ENCODE measurements around the gene AIG1. TPM values are rescaled to one million over a fixed set of nuclear protein-coding genes. Genes with fewer than 3 reads are reported as not detected.

AIG1 gene
- total RNA-seq, 2 donors from 2014 or later, result 32.9 to 53.6 TPM

DNA sequence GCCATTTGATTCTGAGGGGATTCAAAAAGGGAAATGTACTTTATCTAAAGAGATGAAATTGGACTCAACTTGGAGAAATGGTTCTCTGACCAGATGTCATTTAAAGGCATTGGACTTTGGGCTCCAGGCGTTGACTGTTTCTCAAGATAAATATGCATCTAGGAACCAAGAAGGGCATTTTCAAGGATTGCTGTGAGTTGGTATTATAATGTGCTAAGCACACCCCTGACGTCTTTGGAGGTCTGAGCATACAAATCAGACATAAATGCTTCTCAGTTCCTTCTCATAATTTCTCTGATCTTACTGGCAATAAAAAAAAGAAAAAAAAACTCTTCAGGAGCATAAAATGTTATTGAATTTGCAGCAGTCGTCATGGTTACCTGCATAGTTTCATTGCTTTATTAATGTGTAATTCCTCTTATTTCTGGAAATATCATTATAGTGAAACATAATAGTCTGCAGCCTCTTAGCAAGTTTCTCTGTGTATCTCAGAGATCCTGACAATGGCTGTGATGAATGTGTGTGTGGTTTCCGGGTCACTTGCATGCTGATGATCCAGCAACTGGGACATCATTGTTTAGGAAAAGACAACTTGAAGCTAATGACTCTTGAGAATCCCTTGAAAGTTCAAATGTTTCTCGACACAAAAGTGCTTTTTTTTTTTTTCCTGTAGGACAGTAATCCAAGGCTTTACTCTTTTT lies 136.0 kb downstream of the AIG1 start:
- TF ChIP-seq, protein P1, sequence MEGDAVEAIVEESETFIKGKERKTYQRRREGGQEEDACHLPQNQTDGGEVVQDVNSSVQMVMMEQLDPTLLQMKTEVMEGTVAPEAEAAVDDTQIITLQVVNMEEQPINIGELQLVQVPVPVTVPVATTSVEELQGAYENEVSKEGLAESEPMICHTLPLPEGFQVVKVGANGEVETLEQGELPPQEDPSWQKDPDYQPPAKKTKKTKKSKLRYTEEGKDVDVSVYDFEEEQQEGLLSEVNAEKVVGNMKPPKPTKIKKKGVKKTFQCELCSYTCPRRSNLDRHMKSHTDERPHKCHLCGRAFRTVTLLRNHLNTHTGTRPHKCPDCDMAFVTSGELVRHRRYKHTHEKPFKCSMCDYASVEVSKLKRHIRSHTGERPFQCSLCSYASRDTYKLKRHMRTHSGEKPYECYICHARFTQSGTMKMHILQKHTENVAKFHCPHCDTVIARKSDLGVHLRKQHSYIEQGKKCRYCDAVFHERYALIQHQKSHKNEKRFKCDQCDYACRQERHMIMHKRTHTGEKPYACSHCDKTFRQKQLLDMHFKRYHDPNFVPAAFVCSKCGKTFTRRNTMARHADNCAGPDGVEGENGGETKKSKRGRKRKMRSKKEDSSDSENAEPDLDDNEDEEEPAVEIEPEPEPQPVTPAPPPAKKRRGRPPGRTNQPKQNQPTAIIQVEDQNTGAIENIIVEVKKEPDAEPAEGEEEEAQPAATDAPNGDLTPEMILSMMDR (IDR thresholded peaks at IDR 0.05), result no peak
- H3K27me3 ChIP-seq (replicated peaks; ENCODE audit: insufficient read depth), result no peaks in the 10 kb centered on the region
- H3K4me3 ChIP-seq, result no peak overlapping the region
- H3K9me3 ChIP-seq, result no peaks in the 10 kb centered on the region
- H3K27ac ChIP-seq, result no peak overlapping the region
- ATAC-seq (ENCODE audit: insufficient number of reproducible peaks, low FRiP score, low read depth) (no peak), DNase-seq (ENCODE audit: low spot score) (no peak)
- H3K4me1 ChIP-seq (ENCODE audit: control insufficient read depth in 1 of 2, low read depth in 2 of 2), result peaks cover 11 to 58% of the 10 kb centered on the region in 2 donors
- H3K36me3 ChIP-seq, result no peaks in the 10 kb centered on the region

DNA sequence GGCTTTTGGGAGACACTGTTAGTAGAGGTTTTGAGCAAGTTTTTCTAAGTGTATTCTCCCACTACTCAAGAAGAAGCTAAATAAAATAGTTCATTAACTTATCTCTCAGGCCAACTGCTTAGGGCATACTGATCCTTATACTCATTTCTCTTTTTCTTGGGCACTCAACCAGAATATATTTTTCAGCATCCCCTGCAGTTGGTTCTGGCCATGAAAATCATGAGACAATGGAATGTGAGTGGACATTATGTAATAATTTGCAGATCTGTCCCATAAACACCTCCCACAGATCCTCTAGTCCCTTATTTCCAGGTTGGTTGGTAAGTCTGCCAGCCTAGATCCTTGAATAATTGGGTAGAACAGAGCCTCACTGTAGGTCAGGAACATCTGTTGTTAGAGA lies 136.7 kb downstream of the AIG1 start:
- Histone ChIP-seq H3K9me3 (no peaks in the 10 kb centered on the region), H3K27me3 (replicated peaks; ENCODE audit: insufficient read depth) (no peaks in the 10 kb centered on the region), H3K27ac (no peak overlapping the region), H3K36me3 (no peaks in the 10 kb centered on the region), H3K4me3 (no peak overlapping the region), H3K4me1 (ENCODE audit: control insufficient read depth in 1 of 2, low read depth in 2 of 2) (peaks cover 11 to 58% of the 10 kb centered on the region in 2 donors)
- no peak for ATAC-seq (ENCODE audit: insufficient number of reproducible peaks, low FRiP score, low read depth)
- TF ChIP-seq, protein P1 (IDR thresholded peaks at IDR 0.05), result no peak
- DNase-seq (ENCODE audit: low spot score), result no peak

DNA sequence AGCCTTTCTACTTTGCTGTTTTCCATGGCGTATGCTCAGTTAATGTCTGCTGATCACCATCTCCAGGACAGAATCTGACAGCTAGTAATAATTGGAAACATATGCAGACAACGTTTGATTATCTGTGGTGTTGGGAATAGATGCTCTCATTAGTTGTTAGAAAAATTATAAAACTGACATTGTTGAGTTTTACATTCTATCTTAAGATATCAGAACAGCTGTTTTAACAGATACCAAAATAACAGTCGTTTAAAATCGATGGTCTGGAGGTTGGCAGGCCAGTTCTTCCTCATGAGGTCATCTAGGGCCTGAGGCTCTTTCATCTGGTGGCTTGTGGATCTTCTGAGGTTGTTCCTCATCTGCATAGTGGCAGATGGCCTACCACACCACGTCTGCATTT lies 137.6 kb downstream of the AIG1 start:
- no peaks in the 10 kb centered on the region for H3K36me3 ChIP-seq
- peaks cover 11 to 58% of the 10 kb centered on the region in 2 donors for H3K4me1 ChIP-seq (ENCODE audit: control insufficient read depth in 1 of 2, low read depth in 2 of 2)
- DNase-seq (ENCODE audit: low spot score) (no peak), ATAC-seq (ENCODE audit: insufficient number of reproducible peaks, low FRiP score, low read depth) (no peak)
- H3K4me3 ChIP-seq, result no peak overlapping the region
- H3K9me3 ChIP-seq, result no peaks in the 10 kb centered on the region
- H3K27me3 ChIP-seq (replicated peaks; ENCODE audit: insufficient read depth), result no peaks in the 10 kb centered on the region
- H3K27ac ChIP-seq, result no peak overlapping the region
- TF ChIP-seq, protein P1 (IDR thresholded peaks at IDR 0.05), result no peak

DNA sequence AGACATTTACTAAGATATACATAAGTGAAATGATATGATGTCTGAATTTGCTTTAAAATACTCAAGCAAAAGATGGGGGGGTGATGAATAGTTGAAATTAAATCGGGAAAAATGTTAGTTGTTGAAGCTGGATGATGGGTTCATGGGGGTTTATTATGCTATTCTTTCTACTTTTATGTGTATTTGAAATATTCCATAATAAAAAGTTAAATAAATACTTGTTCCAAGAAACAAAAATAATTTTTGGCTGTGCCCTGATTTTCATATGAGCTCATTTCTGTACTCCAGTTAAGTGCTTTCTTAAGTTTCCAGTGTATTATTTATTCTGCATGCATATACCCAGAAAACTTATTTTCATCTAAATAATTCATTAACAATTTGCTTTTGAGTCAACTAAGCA lies 138.6 kb downstream of the AIG1 start:
- Histone ChIP-seq H3K9me3 (no peaks in the 10 kb centered on the region), H3K36me3 (no peaks in the 10 kb centered on the region), H3K4me1 (ENCODE audit: control insufficient read depth in 1 of 2, low read depth in 2 of 2) (peaks cover 11 to 58% of the 10 kb centered on the region in 2 donors), H3K27me3 (replicated peaks; ENCODE audit: insufficient read depth) (no peaks in the 10 kb centered on the region), H3K27ac (no peak overlapping the region), H3K4me3 (no peak overlapping the region)
- no peak for DNase-seq (ENCODE audit: low spot score)
- TF ChIP-seq, protein P1 (IDR thresholded peaks at IDR 0.05), result no peak
- no peak for ATAC-seq (ENCODE audit: insufficient number of reproducible peaks, low FRiP score, low read depth)

DNA sequence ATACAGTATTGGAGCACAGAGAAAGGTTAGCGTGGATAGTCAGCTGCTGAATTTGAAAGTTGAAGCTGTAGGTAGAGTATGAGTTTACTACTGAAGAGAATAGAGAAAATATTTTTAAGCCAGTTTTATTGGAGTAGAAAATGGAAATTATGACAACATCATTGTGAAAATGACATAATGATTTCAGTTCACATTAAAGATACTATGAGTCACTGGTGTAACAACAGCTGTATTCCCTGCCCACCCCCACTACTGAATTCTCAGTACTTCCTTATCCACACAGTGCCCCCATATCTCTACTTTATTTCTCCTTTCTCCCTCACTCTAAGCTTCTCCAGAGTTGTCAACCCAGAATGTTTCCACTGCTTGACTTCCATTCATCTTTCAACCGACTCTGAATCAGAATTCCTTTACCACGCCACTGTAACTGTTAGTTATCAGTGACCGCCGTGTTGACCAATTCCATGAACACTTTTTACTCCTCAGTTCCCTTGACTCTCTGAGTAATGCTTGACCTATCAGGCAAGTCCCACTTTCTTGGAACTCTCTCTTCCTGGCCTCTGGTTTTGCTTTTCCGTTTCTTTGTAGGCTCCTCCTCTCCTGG lies 139.6 kb downstream of the AIG1 start:
- peaks cover 11 to 54% of the 10 kb centered on the region in 2 donors for H3K4me1 ChIP-seq (ENCODE audit: control insufficient read depth in 1 of 2, low read depth in 2 of 2)
- ATAC-seq (ENCODE audit: insufficient number of reproducible peaks, low FRiP score, low read depth) (no peak), DNase-seq (ENCODE audit: low spot score) (no peak)
- H3K4me3 ChIP-seq, result no peak overlapping the region
- H3K36me3 ChIP-seq, result no peaks in the 10 kb centered on the region
- no peak overlapping the region for H3K27ac ChIP-seq
- H3K9me3 ChIP-seq, result no peaks in the 10 kb centered on the region
- H3K27me3 ChIP-seq (replicated peaks; ENCODE audit: insufficient read depth), result no peaks in the 10 kb centered on the region
- TF ChIP-seq, protein P1 (IDR thresholded peaks at IDR 0.05), result no peak

All from thoracic aorta (tissue), 2 donors.